Stimulated activated CD4-positive, alpha-beta T cell treated with anti-CD3 and anti-CD28 coated beads, Interleukin-12 subunit alpha, Interleukin-12 subunit beta, amount 100 ng/mL, for 4 hours (primary cell): Measurements from ENCODE around the gene ST6GALNAC3.

Experiments
- DNase-seq: peaks from one replicate; pipeline ENCODE4 v3.0.0-alpha.2; 2020

ST6GALNAC3 gene

DNA sequence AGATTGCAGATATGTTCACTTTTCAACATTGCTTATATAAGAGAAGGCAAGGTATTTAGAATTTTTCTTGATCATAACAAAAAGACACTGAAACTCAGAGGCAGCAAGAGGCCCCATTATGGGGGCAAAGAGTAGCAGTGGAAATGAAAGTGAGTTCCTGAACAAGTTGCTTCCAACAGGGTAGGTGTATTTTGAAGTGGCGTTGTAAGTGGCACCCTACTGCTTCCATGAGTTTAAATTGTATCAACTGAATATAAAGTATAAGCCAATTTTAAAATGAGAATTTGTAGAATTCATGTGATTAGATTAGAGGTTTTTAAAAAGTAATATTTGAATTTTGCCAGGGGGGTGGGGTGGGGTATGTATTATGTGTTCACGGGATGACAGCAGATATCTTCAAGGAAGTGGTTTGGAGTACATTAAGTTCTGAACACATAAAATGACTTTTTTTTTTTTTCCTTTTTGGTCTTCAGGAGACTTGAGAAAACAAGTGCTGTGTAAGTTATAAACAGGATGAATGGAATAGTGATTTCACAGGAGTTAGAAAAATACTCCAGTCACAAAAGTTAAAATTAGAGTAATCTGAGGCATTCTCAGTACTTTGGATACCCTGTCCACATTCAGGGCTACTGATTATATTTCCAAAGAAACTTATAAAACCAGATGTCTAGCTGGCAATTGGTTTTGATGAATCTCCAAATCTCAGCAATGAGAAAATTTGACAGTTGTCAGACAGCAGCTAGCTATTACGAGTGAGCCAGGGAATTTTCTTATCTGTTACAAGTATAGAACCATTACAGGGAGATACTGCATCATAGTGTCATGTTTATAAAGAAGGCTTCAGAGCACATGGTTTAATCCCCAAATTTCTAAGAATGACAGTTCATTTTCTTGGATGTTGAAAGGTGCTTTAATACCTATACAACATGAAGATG lies 182.0 kb downstream of the ST6GALNAC3 start:
- no peak for DNase-seq

DNA sequence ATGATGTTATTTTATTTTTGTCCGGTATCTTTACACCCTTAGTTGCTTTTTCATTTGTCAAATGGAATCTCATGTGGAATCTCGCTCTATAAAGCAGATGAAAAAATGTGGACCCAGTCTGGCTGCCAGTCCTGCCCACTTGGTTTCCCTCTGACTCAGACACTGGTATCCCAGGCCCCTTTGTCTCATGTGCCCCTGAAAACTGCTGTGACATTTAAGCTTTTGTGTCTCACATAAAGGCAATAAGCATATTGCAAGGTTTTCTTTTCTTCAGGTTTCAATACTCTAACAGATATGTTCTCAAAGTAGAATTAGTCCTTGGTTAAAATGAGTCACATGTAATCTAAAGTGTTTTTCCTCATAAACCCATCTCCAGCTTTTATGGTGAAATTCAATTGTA lies 183.3 kb downstream of the ST6GALNAC3 start:
- no peak for DNase-seq

DNA sequence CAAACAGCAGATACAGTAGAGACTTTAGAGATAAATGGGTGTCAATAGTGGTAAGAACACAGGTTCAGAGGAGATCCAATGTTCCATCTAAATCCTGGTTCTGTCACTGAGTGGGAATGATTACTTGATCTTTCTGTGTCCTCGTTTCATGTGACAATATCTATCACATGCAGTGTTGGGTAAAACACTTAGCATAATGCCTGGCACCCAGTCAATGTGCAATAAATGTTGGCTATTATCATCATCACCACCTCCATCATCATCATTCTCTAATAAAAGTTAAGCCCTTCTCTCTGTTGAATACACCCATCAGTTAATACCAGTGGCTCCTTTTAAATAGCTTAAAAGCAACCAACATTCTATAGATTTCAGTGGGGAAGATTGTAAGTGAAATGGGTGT lies 184.7 kb downstream of the ST6GALNAC3 start:
- no peak for DNase-seq

DNA sequence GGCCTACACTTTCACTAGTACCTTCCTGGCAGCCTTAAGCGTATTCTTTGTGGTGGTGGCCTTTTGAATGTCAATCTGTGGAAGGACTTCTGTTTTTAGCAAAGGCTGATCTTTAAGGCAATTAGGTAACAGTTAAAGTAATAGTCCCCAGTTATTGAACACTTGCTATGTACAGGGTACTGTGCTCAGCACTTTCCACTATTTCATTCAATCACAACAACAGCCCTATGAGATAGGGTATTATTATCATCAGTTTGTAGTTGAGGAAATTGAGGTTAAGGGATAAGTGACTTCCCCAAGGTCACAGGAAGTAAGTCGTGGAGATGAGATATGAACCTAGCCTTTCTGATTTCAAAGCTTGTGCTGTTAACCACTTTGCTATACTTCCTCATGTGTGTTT lies 185.7 kb downstream of the ST6GALNAC3 start:
- DNase-seq, result no peak

DNA sequence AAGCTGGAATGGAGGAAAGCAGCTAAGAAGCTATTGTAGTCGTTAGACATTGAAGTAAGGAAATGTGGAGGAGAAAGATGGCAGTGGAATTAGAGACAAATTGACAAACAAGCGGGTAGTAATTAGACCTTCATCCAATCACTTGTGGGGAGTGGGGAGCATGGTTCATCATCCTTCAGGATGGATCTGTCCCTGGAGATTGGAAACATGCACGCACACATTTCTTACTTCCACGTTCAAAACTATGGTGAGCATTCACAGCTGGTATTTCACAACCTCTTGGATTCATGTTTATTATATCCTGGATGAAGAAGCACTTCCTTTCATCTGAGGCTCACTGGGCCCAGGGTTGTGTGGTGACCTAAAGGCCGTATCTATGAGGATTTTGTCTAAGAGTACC lies 188.1 kb downstream of the ST6GALNAC3 start:
- DNase-seq, result no peak

DNA sequence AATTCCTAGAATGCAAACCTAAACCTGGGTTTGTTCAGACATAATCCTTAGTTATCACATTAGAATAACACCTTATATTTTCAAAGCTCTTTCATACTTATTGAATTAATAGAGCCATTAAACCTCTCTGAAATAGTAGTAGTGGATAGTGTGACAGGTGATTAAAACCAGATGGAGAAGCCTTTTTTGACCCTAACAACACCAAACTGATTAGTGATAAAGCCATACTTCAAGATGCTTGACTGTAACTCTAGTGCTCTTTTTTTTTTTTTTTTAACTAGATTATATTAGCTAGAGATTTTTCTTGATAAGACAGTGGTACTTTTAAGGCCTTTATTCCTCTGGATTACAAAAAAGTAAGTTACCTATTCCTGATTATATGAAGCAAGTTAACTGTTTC lies 190.1 kb downstream of the ST6GALNAC3 start:
- no peak for DNase-seq

DNA sequence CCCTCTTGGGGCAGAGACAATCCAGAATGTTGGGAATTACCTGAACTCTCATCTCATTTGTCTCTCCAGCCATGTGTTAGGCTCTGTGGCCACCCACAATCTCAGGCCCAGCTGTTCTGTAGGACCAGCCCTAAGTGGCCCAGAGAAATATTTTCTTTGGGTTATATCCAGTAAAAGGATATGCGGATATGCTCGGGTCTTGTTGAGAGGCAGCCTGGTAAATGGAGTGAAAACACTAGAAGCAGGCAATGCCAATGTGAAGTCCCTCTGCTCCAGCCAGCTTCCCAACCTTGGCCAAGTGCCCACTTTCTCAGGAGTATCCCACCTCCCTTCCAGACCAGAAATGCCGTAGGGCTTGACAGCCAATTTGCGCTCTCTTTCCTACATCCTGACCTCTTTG lies 192.2 kb downstream of the ST6GALNAC3 start:
- DNase-seq, result no peak

DNA sequence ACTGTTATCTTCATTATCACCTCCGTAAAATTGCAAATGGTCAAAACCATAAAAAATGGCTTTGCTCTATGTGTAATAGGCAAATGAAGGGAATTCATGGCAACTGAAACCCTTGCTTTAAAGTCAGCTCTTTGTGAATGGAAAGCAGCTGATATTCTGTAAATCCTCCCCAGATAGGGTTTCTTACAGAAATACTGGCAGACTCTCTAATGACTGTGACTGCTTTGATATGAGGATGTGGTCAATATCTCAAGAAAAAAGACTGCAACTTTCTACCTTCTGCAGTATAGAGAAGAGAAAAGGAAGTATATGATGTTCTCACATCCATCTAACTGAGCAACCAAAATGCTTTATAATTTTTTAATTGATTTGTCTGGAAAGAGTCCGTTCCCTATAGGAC lies 193.1 kb downstream of the ST6GALNAC3 start:
- no peak for DNase-seq

DNA sequence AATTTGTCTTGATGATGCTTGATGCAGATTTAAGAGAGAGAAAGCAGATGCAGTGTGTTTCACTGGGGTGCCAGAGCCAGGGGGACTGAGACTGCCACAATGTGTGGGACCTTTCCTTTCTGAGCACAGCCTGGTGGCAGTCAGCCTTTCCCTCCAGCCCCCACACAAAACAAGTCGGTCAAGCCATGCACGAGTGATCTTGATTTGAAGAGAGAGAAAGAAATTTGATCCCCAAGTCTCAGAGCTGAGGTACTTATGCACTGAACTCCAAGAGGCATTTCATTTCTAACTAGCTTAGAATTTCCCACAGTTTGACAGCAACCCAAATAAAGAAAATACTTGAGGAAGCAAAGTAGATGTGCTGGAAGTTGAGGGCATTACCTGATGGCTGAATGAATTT lies 193.8 kb downstream of the ST6GALNAC3 start:
- no peak for DNase-seq

DNA sequence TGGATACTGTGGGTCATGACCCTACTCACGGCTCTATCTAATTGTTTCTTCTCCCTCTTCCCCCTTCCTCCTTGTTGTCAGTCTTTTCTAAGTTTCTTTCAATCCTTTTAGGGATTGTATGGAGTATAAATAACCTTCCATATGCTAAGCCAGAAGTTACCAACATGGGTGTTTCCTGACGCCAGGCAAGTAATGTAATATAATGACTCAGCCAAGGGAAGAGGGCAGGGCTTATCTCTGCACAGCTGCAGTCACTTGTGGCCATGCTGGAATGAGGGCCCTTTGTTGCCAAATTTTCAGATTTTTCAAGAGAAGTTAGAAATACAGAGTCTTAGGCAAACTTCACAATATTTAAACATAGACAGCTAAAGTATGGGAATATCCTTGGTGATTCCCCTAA lies 194.6 kb downstream of the ST6GALNAC3 start:
- DNase-seq, result no peak

DNA sequence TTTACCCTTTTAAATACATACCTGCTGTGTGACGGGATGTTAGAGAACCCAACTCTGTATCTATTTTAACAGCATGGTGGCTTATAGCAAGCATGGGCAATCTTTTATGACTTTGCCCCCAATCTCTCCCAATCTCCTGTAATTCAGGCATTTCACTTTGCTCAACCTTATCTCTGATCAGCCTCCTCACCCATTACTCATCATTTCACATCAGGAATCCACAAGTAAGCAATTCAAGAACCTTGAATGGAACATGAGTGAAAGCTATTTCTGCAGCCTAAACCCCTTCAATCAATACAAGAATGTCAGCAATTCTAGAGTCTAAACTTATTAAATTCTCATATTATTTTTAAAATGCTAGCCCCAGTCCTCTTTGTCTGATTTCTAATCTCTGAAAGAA lies 199.8 kb downstream of the ST6GALNAC3 start:
- DNase-seq, result no peak

DNA sequence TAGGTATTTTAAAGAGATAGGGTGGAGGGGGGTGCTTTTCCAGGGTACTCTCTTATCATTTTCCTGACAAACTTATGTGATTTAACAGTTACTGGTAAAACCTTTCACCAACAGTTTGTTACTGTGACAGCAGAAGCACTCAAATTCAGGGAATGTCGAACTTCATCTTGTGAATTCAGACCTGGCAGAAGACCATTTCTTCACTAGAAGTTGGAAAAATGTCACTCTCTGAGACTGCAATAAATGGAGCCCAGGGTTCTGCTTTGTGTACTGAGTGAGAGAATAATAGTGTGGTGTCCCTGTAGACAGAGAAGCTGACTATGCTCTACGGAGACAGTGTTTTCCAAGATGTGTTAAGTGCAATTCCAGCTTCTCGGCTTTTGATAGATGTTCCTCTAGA lies 200.2 kb downstream of the ST6GALNAC3 start:
- no peak for DNase-seq

DNA sequence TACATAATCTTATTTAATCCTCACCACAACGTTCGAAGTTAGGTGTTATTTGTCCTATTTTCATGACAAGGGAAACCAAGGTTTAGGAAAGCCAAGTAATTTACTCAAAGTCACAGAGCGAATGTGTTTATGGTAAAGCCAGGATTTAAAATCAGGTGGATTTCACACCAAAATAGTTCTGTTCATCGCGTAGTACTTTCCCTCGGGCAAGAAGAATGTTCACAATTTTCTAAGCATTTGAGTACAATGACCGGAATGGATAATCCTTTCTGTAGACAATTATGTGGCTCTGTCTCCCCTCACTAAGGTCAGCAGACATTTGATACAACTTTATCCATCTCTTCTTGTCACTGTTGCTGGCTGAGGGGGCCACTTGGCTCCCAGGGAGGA lies 204.2 kb downstream of the ST6GALNAC3 start:
- no peak for DNase-seq

DNA sequence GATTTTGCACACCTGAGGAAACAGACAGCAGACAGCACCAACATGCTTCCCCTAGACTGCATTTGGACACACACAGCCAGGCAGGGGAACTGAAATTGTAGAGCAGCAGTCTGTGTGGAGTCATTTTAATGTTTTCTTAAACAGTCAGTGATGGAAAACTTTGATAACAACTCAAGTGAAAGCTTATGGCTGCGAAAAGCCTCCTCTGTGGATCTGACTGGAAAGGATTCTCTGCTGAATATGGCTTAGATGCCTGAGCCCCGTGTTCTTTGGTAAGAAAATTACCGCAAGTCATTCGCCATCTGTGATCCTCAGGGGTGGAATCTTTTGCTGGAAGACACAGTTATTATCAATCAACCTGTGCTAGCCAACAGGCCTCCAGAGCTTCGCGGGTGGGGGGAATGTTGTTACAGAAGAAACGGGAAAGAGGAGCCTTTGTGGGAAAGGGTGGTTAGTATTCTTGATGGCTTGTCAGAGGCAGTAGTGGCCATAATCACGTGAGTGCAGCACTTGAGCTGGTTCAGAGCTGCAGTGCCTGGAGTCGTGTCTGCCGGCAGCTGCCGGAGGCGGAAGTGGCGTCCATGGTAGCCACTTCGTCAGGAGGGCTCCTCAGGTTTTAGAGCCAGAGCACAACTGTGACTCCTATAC lies 204.7 kb downstream of the ST6GALNAC3 start:
- DNase-seq, result no peak

DNA sequence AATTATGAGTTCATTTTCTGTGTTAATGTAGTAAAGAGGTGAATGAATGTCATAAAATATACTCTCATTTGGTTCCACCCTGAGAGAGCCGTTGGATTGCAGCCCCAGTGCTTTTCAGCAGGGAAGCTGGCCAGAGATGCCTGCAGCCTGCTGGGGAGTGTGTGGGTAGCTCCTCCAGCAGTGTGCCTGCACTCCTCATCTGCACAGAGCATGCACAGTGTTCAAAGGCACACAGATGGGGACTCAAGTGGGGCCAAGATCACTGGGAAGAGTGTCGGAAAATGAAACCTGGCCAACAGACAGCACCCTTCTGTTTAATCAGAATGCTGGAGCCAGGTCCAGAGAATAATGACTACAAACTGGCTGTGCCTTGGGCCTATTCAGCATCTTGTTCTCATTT lies 206.8 kb downstream of the ST6GALNAC3 start:
- DNase-seq, result no peak

DNA sequence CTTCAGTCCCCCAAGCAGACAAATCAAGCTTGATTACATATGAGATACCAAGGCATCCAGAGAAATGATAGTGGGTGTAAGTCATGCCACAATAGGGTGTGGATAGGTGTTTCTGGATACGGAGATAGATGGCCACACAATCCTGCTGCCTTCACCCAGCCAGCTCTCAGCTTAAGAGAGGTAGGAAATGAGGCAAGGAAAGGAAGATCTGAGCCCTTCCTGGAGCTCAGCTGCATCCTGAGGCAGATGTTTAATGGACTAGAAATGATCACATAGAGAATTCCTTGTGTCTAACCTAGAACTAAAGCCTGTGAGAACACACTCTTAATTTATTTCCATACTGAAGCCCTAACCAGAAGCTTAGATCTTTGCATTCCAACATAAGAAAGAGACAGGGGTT lies 210.3 kb downstream of the ST6GALNAC3 start:
- DNase-seq, result no peak

DNA sequence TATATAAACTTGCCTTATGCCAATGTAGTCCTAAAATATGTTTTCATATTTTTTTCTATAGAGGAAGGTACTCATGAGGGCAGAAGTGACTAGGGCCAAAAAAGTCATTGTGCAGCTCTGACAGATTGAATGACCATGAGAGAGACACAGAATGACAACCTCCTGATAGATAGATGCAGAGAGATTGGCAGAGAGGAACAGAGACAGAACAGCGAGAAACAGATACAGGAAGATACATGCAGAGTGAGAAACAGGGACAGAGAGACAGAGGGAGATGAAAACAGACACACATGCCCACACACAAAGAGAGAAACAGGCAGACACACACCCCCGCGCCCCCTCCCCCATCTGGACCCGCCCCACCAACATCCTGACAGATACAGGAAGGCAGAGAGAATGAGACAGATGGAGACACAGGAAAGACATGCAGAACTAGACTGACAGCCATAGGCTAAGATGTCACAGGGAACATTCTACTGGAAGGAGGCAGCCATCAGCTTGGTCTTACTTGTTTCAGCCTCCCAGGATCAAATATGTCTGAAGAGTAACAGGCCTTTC lies 211.1 kb downstream of the ST6GALNAC3 start:
- DNase-seq, result peak; percentile 25

DNA sequence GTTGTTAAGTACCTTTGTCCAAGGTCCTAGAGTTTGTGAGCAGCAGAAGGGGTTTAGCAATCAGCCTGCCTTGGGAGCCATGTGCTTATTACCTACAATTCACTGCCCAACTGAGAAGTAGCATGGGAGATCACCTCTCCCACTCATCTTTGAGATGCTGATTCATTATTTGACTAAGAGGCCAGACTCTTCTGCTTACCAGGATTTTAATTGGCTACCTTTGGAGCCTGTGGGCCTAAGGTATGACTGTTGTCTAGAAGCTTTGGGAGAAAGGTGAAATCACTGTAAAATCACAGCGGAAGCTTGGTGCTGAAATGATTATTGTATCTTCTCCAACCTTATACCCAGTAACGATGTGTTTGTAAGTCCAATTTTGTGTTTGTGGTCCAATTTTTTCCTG lies 213.4 kb downstream of the ST6GALNAC3 start:
- DNase-seq, result no peak

DNA sequence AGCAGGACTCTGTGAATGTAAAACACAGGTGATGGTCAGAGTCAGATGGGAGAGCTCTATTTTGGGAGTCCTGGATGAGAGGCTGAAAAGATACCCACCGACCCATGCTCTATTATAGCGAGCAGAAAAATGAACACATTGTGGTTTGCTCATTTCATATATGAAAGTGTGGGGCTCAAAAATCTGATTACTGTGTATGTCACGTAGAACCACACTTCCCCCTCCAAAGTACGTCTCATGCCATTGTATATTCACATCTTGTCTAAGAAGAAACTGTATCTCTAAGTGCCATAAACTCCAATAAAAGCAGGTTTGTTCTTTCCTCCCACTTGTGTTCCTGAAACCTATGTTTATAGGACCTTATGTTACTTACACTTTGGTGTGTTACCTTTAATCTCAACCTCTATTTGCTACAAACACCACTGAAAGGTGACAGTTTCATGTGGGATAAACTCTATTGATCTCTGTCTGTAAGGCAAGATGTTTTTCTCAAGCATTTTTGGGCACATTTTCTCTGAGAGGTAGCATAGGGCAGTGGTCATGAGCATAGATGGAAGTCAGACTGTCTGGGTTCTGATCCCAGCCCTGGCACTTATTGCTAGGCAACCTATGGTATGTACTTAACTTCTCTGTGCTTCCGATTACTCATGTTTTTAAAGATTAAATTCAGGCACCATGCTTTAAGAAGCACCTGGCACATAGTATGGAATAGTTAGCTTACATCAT lies 214.4 kb downstream of the ST6GALNAC3 start:
- no peak for DNase-seq

DNA sequence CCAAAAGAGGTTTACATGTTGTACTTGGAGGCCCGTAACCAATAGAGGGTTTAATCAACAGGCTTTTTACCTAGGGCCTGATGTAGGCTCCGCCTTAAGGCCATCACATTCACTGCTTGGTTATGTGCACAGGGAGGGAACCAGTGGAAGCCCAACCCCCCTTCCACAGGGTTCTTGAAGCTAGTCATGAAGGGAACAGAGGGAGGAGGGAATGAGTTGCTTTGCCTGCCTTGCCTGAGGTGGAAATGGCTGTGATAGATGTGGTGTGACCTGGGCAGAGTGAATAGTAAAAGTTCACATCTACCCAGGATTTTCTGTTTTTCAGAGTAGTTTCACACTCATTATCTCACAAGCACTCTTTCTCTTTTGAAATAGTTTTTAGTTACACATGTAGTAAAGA lies 215.1 kb downstream of the ST6GALNAC3 start:
- DNase-seq, result no peak

DNA sequence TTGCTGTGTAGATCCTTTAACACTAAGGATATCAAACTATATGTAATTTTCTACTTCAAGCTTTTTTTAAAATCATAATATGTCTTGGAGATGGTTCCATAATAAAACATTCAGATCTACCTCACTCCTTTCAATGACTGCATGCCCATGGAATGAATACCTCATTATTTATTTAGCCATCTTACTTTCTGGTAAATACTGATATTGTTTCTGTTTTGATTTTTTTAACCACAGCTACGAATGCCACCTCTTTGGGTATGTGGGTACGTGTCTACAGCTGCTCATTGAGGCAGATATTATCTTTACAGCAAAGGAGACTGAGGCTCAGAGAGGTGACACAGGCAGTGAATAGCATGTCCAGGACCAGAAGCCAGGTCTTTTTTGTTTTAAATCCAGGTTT lies 215.7 kb downstream of the ST6GALNAC3 start:
- no peak for DNase-seq

DNA sequence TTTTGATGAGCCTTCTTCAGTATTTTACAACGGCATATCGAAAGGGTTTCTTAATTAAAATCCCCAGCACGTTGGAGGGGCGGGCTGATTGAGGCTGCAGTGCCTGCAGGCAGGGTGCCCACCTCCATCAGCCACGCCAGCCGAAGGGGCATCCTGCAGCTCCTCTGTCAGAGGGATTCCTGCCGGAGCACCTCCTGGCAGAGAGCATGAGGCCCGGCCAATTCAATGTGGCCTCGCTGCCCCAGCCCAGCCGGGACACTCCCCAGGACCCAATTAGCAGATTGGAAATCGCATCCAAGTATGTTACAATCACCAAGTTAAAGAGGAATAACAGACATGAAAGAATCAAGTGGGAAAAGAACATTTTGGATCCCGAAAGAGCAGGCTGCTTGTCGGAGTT lies 216.6 kb downstream of the ST6GALNAC3 start:
- DNase-seq, result no peak

DNA sequence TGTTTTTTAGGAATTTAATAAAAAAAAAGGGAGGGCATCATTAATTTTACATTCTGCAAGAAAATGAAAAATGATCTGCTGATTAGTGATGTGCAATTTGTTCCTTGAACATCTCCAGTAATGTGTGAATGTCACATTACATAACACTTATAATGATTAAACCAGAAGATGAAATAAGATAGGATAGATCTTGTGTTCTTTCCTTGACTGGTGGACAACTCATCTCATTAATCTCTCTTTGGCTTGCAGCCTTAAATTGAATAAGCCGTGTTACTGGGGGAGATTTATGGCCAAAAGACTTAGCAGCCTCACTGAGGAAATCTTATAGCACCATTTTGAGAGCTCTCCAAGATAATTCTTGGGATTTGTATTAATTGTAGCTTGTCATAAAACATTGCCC lies 217.2 kb downstream of the ST6GALNAC3 start:
- DNase-seq, result no peak
